ENCODE data around the gene CFAP74.

The CFAP74 gene

DNA sequence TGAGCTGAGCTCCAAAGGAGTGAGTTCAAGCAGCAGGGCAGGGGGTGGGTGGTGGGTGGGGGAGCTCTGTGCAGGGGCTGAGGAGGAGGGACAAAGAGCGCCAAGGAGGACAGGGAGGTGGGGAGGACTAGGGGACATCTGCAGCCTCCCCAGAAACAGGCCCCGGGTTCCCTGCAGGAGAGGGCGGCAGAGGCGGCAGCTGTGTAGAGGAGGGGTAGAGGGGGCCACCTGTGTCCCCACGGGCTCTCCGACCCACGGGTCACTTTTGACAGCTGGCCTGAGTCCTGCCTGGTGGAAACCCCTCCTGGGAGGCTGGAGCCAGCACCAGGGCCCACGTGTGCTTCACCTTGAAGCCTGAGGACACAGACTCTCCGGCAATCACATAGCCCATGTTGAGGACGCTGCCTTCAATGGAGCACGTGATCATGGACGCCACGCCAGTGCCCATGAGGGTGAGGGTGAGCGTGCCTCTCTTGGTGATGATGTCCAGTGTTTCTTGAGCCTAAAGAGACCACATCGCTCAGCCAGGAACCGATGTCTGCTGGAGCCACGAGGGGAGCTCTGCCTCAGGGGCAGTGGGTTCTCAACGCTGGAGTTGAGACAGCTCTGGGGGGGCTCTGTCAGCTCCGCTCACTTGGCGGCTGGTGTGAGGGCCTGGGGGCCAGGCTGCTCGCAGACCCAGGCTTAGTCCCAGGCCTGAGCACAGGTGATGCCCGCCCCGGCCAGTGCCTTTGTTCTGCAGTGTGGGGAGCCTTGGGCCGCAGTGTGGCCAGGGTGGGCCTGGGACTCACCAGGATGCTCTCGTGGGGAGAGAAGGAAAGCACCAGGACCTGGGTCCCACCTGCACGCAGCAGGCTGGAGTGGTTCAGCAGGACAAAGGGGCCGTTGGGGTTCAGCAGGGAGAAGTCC is 77.9 kb downstream of the CFAP74 start:
- peak; percentile 44 for DNase-seq

- no peak for DNase-seq
These were observed 78.7 kb downstream of the CFAP74 start for GRCh38 chr1:1924849-1925248.

DNA sequence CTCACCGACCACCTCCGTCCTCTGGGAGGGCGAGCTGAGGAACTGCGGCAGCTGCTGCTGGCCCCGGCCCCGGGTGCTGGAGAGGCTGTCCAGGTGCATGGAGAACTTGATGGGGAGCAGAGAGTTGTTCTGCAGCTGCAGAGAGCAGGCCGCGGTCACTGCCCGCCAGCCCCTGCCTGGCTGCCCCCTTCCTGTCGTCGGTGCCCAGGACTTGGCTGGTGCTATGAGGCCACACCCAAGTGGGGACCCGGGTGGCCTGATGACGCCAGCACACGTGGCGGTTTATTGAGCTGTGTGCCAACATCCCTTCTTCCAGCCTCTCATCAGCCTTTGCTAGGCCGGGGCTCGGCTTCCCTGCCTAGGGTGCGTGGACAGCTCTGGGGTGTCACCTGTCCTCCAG is 79.2 kb downstream of the CFAP74 start:
- no peak for DNase-seq

DNA sequence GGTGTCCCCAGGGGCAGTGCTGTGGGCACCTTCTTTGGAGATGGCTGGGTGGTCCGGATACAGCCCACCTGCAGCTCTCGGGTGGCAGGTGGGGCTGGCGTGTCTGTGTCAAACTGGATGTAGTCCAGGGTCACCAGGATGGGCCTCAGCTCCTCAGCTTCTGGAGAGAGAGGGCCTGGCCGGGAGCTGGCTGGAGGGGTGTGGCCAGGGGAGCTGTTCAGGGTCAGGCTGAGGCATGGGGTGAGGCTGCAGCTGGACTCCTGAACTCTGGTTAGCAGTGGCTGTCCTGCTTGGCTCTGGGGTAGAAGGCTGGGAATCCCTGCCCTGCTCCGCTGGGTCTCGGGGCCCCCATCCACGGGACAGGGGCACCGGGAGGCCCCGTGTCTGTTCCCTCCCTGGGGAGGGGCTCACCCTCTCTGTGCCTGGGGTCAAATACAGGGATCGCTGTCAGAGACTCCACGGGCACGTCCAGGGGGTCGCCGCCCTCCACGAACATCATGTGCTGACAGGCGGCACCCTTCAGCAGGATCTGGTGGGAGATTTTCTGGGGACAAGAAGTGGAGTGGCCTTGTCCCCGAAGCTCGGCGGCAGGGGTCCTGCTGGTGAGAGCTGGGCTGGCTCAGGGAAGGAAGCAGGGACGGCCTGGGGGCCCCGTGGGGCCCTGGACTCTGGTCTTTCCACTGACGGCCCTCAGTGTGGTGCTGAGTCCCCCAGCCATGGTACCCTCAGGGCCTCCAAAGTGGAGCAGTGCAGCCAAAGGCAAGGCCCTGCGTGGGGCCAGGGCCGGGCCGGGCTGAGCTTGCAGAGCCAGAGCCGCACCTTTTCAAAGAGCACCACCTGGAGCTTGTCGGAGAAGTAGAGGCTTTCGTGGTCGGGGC is 80.4 kb downstream of the CFAP74 start:
- DNase-seq: no peak

DNA sequence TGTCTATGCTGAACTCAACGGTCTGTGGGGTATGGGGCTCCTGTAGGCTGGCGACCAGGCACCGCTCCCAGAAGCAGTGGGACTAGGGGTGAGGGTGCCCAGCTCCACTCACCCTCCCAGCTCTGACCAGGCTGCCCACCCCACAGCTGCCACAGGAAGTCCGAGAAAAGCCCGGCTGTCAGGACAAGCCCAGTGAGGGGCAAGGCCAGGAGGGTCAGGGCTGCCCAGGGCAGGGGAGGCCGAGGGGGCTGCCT is 81.0 kb downstream of the CFAP74 start:
- no peak for DNase-seq

DNA sequence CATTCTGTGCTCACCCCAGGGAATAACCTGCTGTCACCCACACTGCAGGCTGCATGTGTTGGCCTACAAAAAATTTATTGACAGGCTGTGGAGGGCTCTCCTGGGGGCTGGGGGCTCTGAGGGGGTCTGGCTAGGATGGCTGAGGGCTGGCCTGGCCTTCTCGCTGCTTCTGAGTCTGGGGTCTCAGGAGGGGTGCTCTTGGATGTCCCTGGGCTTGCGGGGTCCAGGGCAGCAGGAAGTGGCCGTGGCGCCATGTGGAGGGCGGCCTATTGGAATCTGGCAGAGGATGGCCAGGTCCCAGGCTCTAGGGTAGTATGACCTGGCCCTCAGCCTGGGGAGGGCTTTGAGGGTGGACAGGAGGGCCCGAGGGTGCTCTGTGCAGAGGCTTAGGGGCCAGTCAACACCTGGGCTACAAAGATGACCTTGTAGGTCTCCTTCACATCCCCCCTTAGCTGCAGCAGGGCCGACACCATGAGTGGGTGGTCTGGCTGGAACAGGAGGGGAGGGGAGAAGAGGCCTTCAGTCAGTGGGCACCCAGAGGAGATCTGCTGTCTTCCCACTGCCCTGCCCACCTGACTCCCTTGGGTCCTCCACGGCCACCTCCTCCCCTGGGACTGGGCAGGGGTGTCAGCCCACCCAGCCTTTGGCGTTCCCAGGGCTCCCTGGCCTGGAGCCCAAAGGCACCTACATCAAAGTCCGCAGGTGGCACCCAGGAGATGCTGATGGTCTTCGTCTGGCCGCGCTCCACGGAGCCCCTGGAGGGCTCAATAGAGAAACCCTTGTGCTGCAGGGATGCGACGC is 81.5 kb downstream of the CFAP74 start:
- no peak for DNase-seq

- DNase-seq: no peak
These were observed 82.1 kb downstream of the CFAP74 start for GRCh38 chr1:1921459-1921862.

- DNase-seq: no peak
These were observed 82.8 kb downstream of the CFAP74 start for GRCh38 chr1:1920608-1921458.

- DNase-seq: no peak
These were observed 83.5 kb downstream of the CFAP74 start for GRCh38 chr1:1920057-1920607.

- DNase-seq: peak; percentile 100
These were observed 84.1 kb downstream of the CFAP74 start for GRCh38 chr1:1919304-1920056.

- DNase-seq: no peak
These were observed 84.7 kb downstream of the CFAP74 start, which contains the start of gene TMEM52 for GRCh38 chr1:1918901-1919303. TSS of gene TMEM52 (minus strand) at chr1:1919279. CDS start at chr1:1919265, 14 bp downstream.

GRCh38 chr1:1917995-1918900 is 85.3 kb downstream of the CFAP74 start:
- no peak for DNase-seq

DNA sequence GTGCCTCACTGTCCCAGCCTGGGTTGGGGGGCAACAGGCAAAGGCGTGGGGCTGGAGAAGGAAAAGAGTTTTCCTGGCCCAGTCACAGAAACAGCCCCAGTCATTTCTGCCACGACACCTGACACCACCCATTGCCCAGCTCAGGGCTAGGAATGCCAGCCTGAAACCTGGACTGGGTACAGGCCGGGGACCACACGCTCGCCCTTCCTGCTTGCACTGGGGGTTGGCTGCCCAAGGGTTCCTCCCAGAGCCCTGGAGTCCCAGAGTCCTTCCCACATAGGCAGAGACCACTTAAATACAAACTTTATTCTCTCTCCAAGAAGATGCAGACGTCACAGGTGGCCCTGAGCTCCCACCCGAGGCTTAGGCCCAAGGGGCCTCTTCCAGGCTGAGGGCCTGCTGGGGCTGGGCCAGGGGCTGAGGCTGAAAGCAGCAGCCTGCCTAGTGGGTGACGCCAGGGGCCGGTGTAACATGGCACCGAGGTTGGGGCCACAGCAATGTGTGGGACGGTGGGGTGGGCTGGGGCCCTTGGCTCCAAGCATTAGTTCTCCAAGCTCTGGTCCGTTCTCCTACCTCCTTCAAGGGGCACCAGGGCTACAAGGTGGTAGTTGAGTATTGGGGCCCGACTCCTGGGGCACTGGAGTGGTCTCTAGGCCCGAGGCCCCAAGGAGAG is 86.1 kb downstream of the CFAP74 start:
- DNase-seq: no peak

DNA sequence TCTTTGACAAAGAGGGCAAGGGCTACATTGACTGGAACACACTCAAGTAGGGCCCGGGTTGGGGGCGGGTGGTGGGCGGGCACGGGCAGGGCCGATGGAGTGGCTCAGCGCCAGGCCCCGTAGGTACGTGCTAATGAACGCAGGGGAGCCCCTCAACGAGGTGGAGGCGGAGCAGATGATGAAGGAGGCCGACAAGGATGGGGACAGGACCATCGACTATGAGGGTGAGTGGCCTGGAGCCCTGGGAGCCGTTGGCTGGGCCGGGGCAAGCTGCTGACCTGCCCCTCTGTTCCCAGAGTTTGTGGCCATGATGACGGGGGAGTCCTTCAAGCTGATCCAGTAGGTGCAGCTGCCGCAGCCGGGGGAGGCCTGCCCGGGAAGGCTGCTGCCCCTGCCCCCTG is 86.7 kb downstream of the CFAP74 start:
- no peak for DNase-seq

DNA sequence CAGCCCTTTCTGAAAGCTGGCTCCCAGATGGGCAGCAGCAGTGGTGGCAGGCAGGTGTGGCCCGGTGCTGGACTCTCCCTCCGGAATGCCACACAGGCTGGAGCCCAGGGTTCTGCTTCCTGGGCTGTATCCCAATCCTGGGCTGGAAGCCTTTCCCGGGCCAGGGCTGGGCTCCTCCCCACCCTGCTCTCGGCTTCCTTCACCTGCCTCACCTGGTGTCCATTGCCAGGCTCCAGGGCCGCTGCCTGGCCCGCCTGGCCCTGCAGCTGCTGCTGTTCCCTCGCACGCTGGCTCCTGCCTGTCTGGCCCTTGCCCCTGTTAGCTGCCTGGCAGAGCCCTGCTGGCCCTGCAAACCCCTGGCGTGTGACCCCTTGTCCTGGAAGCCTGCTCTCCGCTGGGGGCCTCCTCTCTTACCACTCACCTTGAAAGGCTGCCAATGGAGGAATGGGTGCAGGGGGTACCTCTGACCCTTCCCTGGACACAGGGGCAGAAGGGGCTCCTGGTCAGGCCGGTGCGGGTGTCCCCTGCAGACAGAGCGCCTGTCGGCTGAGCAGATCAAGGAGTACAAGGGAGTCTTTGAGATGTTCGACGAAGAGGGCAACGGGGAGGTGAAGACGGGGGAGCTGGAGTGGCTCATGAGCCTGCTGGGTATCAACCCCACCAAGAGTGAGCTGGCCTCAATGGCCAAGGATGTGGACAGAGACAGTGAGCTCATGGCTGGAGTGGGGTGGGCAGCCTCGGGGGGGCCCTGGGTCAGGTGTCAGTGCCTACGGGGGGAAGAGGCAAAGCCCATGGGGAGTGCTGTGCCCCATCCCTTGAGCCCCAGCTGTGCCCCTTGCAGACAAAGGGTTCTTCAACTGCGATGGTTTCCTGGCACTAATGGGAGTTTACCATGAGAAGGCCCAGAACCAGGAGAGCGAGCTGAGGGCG is 87.4 kb downstream of the CFAP74 start:
- DNase-seq: no peak

DNA sequence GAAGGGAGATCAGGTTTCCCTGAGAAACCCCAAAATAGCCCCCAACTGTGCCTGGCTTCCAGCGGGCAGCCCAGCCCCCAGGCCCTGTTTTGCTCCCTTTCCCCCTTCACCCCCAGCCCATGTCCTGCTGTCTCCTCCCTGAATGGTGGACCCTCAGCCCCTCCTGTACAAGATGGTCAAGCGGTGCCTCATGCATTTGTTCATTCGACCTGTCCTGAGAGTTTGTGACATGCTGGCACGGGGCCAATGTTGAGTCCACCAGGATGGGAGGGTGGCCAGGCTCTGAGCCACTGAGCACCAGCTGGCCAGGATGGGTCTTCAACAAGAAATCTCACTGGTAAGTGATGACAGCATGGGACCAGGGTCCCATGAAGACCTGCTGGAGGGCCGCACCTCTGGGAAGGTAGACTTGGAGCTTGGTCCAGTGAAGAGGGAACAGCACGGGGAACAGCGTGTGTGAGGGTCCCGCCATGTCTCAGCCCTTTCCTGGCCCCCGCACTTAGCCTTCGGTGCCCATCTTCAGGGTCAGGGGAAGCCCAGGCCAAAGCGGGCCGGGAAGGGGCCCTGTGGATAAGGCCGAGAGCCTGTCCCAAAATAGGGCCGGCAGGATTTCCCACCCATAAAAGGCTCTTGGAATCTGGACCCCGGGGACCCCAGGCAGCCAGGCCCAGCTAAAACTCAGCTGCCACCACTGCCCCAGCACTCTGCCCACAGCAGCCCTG is 88.5 kb downstream of the CFAP74 start, which contains the start of gene CALML6:
Gene CALML6 (plus strand): TSS at position 290 of the 722 bp plus-strand sequence. CDS start 21 bp downstream, at position 311.
- no peak for DNase-seq

All from islet precursor cell (in vitro differentiated cells).